ENCODE measurements around the gene AXIN1.

DNA sequence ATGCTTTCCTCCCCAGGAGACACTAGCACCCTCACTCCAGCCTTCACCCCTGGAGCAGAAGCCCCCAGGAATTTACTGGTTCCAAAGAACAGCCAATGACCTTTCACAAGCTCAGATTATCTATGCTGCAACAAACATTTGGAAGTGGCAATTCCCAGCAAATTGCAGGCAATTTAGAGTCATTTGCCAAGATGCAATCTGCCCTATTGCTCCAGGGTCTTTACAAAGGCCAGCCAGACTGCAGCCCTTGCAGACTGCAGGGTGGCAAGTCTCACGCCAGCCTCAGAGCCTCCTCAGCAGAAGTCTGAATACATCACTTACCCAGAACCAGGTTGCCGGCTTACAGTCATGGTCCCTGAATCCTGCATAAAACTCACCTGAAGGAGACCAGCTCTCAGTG is 21.8 kb downstream of the AXIN1 start:
- TF ChIP-seq, protein P1, sequence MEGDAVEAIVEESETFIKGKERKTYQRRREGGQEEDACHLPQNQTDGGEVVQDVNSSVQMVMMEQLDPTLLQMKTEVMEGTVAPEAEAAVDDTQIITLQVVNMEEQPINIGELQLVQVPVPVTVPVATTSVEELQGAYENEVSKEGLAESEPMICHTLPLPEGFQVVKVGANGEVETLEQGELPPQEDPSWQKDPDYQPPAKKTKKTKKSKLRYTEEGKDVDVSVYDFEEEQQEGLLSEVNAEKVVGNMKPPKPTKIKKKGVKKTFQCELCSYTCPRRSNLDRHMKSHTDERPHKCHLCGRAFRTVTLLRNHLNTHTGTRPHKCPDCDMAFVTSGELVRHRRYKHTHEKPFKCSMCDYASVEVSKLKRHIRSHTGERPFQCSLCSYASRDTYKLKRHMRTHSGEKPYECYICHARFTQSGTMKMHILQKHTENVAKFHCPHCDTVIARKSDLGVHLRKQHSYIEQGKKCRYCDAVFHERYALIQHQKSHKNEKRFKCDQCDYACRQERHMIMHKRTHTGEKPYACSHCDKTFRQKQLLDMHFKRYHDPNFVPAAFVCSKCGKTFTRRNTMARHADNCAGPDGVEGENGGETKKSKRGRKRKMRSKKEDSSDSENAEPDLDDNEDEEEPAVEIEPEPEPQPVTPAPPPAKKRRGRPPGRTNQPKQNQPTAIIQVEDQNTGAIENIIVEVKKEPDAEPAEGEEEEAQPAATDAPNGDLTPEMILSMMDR (conservative IDR thresholded peaks at IDR 0.05) = no peak
- TF ChIP-seq EZH2 (IDR thresholded peaks at IDR 0.05; ENCODE audit: low read depth) = no peak

Data from PC-9 (cell line).